GM19395 (cell line): ENCODE data around the gene ZFHX3.
A peak's percentile ranks its signal among the peaks of the same experiment; 100 is the strongest.

ENCODE experiments used
- ATAC-seq: cut with Tn5 transposase; IDR thresholded peaks from one replicate; pipeline ENCODE4 v1.9.1; 2021; ENCODE audit warnings: mild to moderate bottlenecking, moderate library complexity; ENCODE audit not compliant: unreplicated experiment

Gene ZFHX3

GRCh38 chr16:72787130-72787513 lies 260.8 kb downstream of the ZFHX3 start:
- ATAC-seq = no peak

GRCh38 chr16:72786606-72787005 lies 261.3 kb downstream of the ZFHX3 start:
- ATAC-seq = no peak

- ATAC-seq = no peak
These were observed 262.0 kb downstream of the ZFHX3 start for GRCh38 chr16:72785886-72786285.

GRCh38 chr16:72785171-72785570 lies 262.8 kb downstream of the ZFHX3 start:
- ATAC-seq = no peak

GRCh38 chr16:72783716-72784318 lies 264.1 kb downstream of the ZFHX3 start:
- ATAC-seq = no peak

GRCh38 chr16:72769876-72770275 lies 278.1 kb downstream of the ZFHX3 start:
- no peak for ATAC-seq

- no peak for ATAC-seq
These were observed 279.3 kb downstream of the ZFHX3 start for GRCh38 chr16:72768591-72768990.

- no peak for ATAC-seq
These were observed 281.4 kb downstream of the ZFHX3 start for GRCh38 chr16:72766506-72766905.

GRCh38 chr16:72764015-72764654 lies 283.8 kb downstream of the ZFHX3 start:
- ATAC-seq = no peak

GRCh38 chr16:72760581-72760980 lies 287.3 kb downstream of the ZFHX3 start:
- no peak for ATAC-seq

GRCh38 chr16:72753881-72754280 lies 294.0 kb downstream of the ZFHX3 start:
- ATAC-seq = no peak

GRCh38 chr16:72752004-72752695 lies 295.8 kb downstream of the ZFHX3 start:
- ATAC-seq = no peak

- ATAC-seq = no peak
These were observed 296.9 kb downstream of the ZFHX3 start for GRCh38 chr16:72751076-72751475.

- ATAC-seq = no peak
These were observed 298.8 kb downstream of the ZFHX3 start for GRCh38 chr16:72749091-72749490.

GRCh38 chr16:72744076-72744793 lies 303.7 kb downstream of the ZFHX3 start:
- no peak for ATAC-seq

- ATAC-seq = peak; percentile 80
These were observed 304.7 kb downstream of the ZFHX3 start for GRCh38 chr16:72743011-72743761.

- ATAC-seq = no peak
These were observed 307.6 kb downstream of the ZFHX3 start for GRCh38 chr16:72740347-72740746.

GRCh38 chr16:72739577-72739976 lies 308.4 kb downstream of the ZFHX3 start:
- ATAC-seq = no peak

- no peak for ATAC-seq
These were observed 311.9 kb downstream of the ZFHX3 start for GRCh38 chr16:72736074-72736473.
